Keratinocyte (primary cell): ENCODE data around the gene RNU5D-1.

ENCODE experiments used
- CTCF ChIP-seq, 3 experiments: IDR thresholded peaks in 1 of 3; conservative IDR thresholded peaks in 1 of 3; optimal IDR thresholded peaks in 1 of 3; 2 replicates in 2 of 3; 3 replicates in 1 of 3; pipeline versions ENCODE3 to v1.5.1; 2011; ENCODE audit warnings: low read length in 3 of 3, mild to moderate bottlenecking in 3 of 3, moderate library complexity in 2 of 3, control low read depth in 1 of 3, inconsistent platforms in 1 of 3; ENCODE audit not compliant: insufficient read depth in 2 of 3; ENCODE audit errors: extremely low read depth in 1 of 3
- EZH2 ChIP-seq: IDR thresholded peaks from one replicate; pipeline ENCODE4 v1.6.1; 2012; ENCODE audit warnings: inconsistent platforms, mild to moderate bottlenecking, low read length, moderate library complexity

- TF ChIP-seq CTCF (optimal IDR thresholded peaks at IDR 0.05 in 1 of 3, IDR thresholded peaks at IDR 0.05 in 1 of 3, conservative IDR thresholded peaks at IDR 0.05 in 1 of 3; ENCODE audit: extremely low read depth in 1 of 3, insufficient read depth in 2 of 3, low read length in 3 of 3) (no peak), EZH2 (no peak)
Observed at GRCh38 chr1:44696789-44697345, 34.1 kb downstream of the RNU5D-1 start.
